Panc1 (cell line): ENCODE results near the gene SH3TC2. TPM values are rescaled to one million over a fixed set of nuclear protein-coding genes. Genes with fewer than 3 reads are reported as not detected.

Experiments used
- ATAC-seq: fragments of 200-7000 bp; cut with Tn5 transposase; 2 replicates; pipeline ENCODE4 v1.9.1; 2020; ENCODE audit warnings: mild to moderate bottlenecking, moderate library complexity
- BruUV-seq: library from RNA; stranded (reverse); fragments of 400-500 nt; replicated peaks from 2 replicates; lab custom pipeline; 2021; lab: Mats Ljungman, UMichigan
- CTCF ChIA-PET: fragments of 300-600 bp; sonication (Branson Sonifier 250); formaldehyde crosslinking; loops from one replicate; lab custom pipeline; 2022; ENCODE audit warnings: antibody characterized with exemption; lab: Charles Lee
- POLR2A ChIA-PET: fragments of 300-600 bp; sonication (Branson Sonifier 250); formaldehyde crosslinking; loops from one replicate; lab custom pipeline; 2022; ENCODE audit warnings: antibody characterized with exemption; lab: Charles Lee
- DNase-seq: peaks from one replicate; pipeline ENCODE4 v3.0.0-alpha.2; 2010; ENCODE audit warnings: low read depth, low spot score
- H3K27ac ChIP-seq: 2 replicates; pipeline ENCODE4 v1.5.1; 2011; ENCODE audit warnings: mild to moderate bottlenecking, low read length, inconsistent platforms
- H3K27me3 ChIP-seq: fragments of 200-500 bp; sonication (Bioruptor generic); 2 replicates; pipeline ENCODE4 v1.6.0; 2014; ENCODE audit warnings: low read length, inconsistent platforms; ENCODE audit not compliant: control insufficient read depth, insufficient read depth
- H3K36me3 ChIP-seq: fragments of 200-500 bp; sonication (Bioruptor generic); 2 replicates; pipeline ENCODE4 v1.5.1; 2014; ENCODE audit warnings: inconsistent platforms, mild to moderate bottlenecking, low read length, moderate library complexity; ENCODE audit not compliant: control insufficient read depth, insufficient read depth
- H3K4me1 ChIP-seq: 2 replicates; pipeline ENCODE4 v1.5.1; 2011; ENCODE audit warnings: inconsistent platforms, mild to moderate bottlenecking, low read length, moderate library complexity; ENCODE audit not compliant: control insufficient read depth, insufficient read depth
- H3K4me3 ChIP-seq, 2 experiments: 2 replicates each; pipeline ENCODE4 v1.5.1; 2011 to 2012; ENCODE audit warnings: low read depth in 2 of 2, low read length in 2 of 2, mild to moderate bottlenecking in 2 of 2, inconsistent platforms in 1 of 2, moderate library complexity in 1 of 2
- H3K9me3 ChIP-seq: fragments of 200-500 bp; sonication (Bioruptor generic); 2 replicates; pipeline ENCODE4 v1.5.1; 2014; ENCODE audit warnings: low read depth, mild to moderate bottlenecking, inconsistent platforms, low read length, moderate library complexity; ENCODE audit not compliant: control insufficient read depth, insufficient read depth
- POLR2AphosphoS5 ChIP-seq: IDR thresholded peaks from 2 replicates; pipeline ENCODE4 v1.6.1; 2012; ENCODE audit warnings: mild to moderate bottlenecking, low read depth, low read length, moderate library complexity
- REST ChIP-seq, 2 experiments: IDR thresholded peaks; 2 replicates each; pipeline ENCODE4 v1.6.1; 2011 to 2012; ENCODE audit warnings: low read depth in 2 of 2, control low read depth in 1 of 2, low read length in 1 of 2, mild to moderate bottlenecking in 1 of 2, moderate library complexity in 1 of 2; ENCODE audit not compliant: insufficient read depth in 1 of 2
- SIN3A ChIP-seq: IDR thresholded peaks from 2 replicates; pipeline ENCODE4 v1.6.1; 2012; ENCODE audit warnings: low read depth, mild to moderate bottlenecking, low read length, moderate library complexity, borderline replicate concordance; ENCODE audit not compliant: insufficient read depth
- TCF7L2 ChIP-seq: IDR thresholded peaks from 2 replicates; pipeline ENCODE4 v1.6.1; 2011; ENCODE audit warnings: mild to moderate bottlenecking, low read depth, low read length, inconsistent platforms
- in situ Hi-C: cut with HindIII; loops from 2 replicates; pipeline ENCODE4 v1.10.0; 2016; ENCODE audit warnings: low sequenced_read_pairs, low pct_unique_long_range_greater_than_20kb
- intact Hi-C: fragments of 100-400 bp; cut with micrococcal nuclease; formaldehyde crosslinking; loops from one replicate; pipeline ENCODE4 v1.10.0; 2022; ENCODE audit not compliant: unreplicated experiment
- total RNA-seq: library from RNA; stranded (reverse); gene quantifications from one replicate; pipeline ENCODE4 v1.2.1, GENCODE V29; 2021; ENCODE audit not compliant: unreplicated experiment
- TF ChIP-seq, protein P1 (sequence below): fragments of 450-650 bp; IDR thresholded peaks from 2 replicates; pipeline ENCODE4 v1.5.1; 2017; ENCODE audit warnings: mild to moderate bottlenecking

Gene SH3TC2
- total RNA-seq, 1 experiment from 2014 or later = 0.33 TPM

GRCh38 chr5:149045089-149045460, 17.8 kb downstream of the SH3TC2 start:
- in situ Hi-C loops = no loop called here
- ATAC-seq (no peak), DNase-seq (no peak)
- intact Hi-C loops = no loop called here
- Histone ChIP-seq H3K4me3 (no peak overlapping the region), H3K4me1 (no peaks in the 10 kb centered on the region), H3K36me3 (no peaks in the 10 kb centered on the region), H3K27ac (no peak overlapping the region), H3K9me3 (no peaks in the 10 kb centered on the region), H3K27me3 (no peaks in the 10 kb centered on the region; the same call in 1 of the 2 replicates)
- BruUV-seq = no TSS peak
- CTCF ChIA-PET = interaction anchor here (1.4 kb wide), 1 partner anchor 9 kb away, joined by 3 read pairs; no protein-coding TSS in a partner anchor
- TF ChIP-seq, protein P1, sequence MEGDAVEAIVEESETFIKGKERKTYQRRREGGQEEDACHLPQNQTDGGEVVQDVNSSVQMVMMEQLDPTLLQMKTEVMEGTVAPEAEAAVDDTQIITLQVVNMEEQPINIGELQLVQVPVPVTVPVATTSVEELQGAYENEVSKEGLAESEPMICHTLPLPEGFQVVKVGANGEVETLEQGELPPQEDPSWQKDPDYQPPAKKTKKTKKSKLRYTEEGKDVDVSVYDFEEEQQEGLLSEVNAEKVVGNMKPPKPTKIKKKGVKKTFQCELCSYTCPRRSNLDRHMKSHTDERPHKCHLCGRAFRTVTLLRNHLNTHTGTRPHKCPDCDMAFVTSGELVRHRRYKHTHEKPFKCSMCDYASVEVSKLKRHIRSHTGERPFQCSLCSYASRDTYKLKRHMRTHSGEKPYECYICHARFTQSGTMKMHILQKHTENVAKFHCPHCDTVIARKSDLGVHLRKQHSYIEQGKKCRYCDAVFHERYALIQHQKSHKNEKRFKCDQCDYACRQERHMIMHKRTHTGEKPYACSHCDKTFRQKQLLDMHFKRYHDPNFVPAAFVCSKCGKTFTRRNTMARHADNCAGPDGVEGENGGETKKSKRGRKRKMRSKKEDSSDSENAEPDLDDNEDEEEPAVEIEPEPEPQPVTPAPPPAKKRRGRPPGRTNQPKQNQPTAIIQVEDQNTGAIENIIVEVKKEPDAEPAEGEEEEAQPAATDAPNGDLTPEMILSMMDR = no peak
- no peak for TF ChIP-seq REST (IDR thresholded peaks at IDR 0.05; ENCODE audit: insufficient read depth in 1 of 2, low read depth in 2 of 2, low read length in 1 of 2)
- no peak for TF ChIP-seq POLR2AphosphoS5
- no peak for TF ChIP-seq TCF7L2
- TF ChIP-seq SIN3A = no peak
- POLR2A ChIA-PET = no interaction called here

GRCh38 chr5:149044453-149045088, 18.3 kb downstream of the SH3TC2 start:
- DNase-seq = no peak

More at GRCh38 chr5:149044453-149045088, 18.3 kb downstream of the SH3TC2 start:
- in situ Hi-C loops (no loop called here), intact Hi-C loops (no loop called here)
- BruUV-seq = no TSS peak
- POLR2A ChIA-PET = no interaction called here
- Histone ChIP-seq H3K27ac (no peak overlapping the region), H3K27me3 (no peaks in the 10 kb centered on the region; the same call in 1 of the 2 replicates), H3K36me3 (no peaks in the 10 kb centered on the region), H3K4me1 (no peaks in the 10 kb centered on the region), H3K4me3 (no peak overlapping the region), H3K9me3 (no peaks in the 10 kb centered on the region)
- ATAC-seq = no peak
- CTCF ChIA-PET = interaction anchor here (1.4 kb wide), 1 partner anchor 9 kb away, joined by 3 read pairs; no protein-coding TSS in a partner anchor
- TF ChIP-seq TCF7L2 (no peak), REST (IDR thresholded peaks at IDR 0.05; ENCODE audit: insufficient read depth in 1 of 2, low read depth in 2 of 2, low read length in 1 of 2) (no peak), POLR2AphosphoS5 (no peak), SIN3A (no peak)
- TF ChIP-seq, protein P1 = no peak
